Endometrium (tissue), 2 donors: ENCODE data around the gene PCDH19.
A peak's percentile ranks its signal among the peaks of the same experiment; 100 is the strongest.

Experiments
- FAIRE-seq: peaks from 2 replicates; lab custom pipeline; 2012; peaks lifted over from hg19 to GRCh38; lab: Jason Lieb, UNC
- donor health status: control.
- donor health status: control.

Gene PCDH19

DNA sequence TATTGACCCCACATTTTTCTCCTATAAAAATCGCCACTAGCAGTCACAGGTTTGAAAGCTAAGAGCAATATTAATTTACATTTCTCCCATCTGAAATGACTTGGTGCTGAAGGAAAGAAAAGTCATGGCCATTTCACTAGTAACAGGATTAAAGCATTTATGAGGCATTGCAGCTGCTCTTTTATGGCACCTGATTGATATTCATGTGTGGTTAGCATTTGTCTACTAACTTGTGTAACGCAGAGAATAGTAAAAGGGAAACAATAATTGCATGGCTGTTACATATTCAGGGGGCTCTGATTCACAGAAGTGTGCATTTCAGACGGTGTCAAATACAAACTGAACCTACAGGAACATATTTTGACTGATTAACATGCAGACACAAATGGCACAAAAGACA is 5.2 kb downstream of the PCDH19 start:
- no peak for FAIRE-seq

DNA sequence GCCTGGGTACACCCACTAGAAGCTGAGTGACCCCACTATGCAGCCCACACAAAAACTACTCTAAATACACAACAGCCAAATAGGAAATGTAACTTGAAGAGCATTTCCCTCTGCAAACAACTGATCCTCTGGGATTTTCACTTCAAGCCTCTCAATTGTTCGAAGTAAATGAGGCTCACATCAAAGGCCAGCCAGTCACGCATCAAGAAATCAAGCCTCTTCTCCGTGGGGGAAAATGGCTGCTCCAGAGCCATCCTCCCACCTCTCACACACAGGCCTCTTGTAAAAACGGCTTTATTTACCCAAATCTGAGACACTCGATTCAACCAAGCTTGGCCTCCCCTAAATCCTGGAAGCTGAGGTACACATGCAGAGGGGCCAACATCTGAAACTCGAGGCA is 14.3 kb downstream of the PCDH19 start:
- FAIRE-seq = no peak

- FAIRE-seq = no peak
Observed at GRCh38 chrX:100381619-100382018, 28.5 kb downstream of the PCDH19 start.

GRCh38 chrX:100379388-100379986 is 30.6 kb downstream of the PCDH19 start:
- no peak for FAIRE-seq

- no peak for FAIRE-seq
Observed at GRCh38 chrX:100377826-100378225, 32.2 kb downstream of the PCDH19 start.

- no peak for FAIRE-seq
Observed at GRCh38 chrX:100376576-100376975, 33.5 kb downstream of the PCDH19 start.

DNA sequence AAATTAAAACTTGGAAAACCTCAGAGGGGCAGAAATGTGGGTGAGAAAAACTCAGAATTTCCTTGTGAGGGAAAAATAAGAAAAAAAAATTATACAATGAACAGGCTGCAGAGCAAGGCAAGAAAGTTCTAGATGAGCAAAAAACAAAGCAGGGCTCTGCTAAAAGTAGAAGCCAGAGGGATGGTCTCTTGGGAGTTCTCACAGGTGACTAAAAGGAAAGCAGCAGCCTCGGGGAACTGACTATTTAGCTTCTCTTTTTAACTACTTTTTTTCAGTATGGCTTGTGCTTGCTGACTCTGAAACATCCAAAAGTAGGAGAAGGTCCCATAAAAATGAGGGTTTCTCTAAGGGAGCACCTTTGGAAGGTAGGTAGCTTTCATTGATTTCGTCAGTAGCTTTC is 36.4 kb downstream of the PCDH19 start:
- no peak for FAIRE-seq

- FAIRE-seq = no peak
Observed at GRCh38 chrX:100368167-100368566, 41.9 kb downstream of the PCDH19 start.

DNA sequence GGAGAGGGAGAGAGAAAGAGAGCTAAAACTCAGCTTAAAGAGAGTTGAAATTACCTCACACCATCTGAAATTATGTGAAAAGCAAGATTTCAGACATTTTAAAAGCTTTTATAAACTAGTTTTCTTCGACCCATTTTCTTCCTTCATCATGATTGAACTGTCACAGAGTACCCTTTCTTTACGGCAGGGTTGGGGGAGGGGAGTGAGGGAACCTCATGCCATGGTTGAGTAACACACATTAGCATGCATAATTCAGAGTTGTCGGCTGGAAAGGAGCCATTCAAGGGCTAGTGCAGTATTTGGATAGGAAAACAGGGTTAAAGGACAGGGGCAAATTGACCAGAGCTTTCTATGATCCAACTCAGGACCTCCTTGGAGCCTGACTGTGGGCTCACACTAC is 46.2 kb downstream of the PCDH19 start:
- no peak for FAIRE-seq

- FAIRE-seq = no peak
Observed at GRCh38 chrX:100358766-100359165, 51.3 kb downstream of the PCDH19 start.

DNA sequence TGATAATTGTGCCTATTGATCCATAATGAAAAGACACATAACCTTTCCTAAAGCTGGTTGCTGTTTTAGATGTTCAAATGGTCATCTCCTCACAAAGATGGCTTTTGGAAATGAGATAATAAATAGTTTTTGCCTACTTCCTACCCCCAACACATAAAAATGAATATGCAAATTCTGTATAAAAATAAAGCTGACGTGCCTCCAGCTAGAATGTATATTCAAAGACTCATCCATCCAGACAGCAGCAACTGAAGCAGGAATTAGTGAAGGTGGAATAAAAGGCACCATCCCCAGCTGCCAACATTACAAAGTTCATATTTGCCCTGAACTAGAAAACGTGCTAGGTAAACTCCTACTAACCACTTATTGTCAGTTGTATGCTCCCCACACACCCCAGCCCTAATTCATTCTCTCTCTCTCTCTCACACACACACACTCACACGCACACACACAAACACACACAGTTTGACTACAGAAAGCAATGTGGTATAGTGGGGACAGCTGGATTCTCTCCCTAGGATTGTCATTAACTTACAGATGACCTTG is 53.6 kb downstream of the PCDH19 start:
- no peak for FAIRE-seq

GRCh38 chrX:100355680-100356079 is 54.4 kb downstream of the PCDH19 start:
- no peak for FAIRE-seq

DNA sequence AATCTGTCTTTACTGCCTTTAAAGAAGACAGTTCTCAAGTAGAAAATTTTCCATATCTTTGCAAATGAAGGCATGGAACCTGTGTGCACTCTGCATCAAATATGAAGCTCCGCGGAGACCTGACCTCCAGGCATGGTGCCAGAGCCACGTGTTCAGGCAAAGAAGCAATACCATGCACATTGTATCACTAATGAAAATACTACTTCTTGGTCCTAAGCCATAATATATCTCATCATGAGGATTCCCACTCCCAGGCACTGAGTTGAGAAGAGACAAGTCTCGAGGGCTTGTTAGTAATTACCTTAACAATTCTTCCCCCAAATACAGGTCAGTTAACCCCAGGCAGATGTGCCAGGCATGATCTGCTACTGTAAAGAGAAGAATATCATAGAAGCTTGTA is 56.7 kb downstream of the PCDH19 start:
- no peak for FAIRE-seq

- no peak for FAIRE-seq
Observed at GRCh38 chrX:100350704-100351489, 59.2 kb downstream of the PCDH19 start.

DNA sequence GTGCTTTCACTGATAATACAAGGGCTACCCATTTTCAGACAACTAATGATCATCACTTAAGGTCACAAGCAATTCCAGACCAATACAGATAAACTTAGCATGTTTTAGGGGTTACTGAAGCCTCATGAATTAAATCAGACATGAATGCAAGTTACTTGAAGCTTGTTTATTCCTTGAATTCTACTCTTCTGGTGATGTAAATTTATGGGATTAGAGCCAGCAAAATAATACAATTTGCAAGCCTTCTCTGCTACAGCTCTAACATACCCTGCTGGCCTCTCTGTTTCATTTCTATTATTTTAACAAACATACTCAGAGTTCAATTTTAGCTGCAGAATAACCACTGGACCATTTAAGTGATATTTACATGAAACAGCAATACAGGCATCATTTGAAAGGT is 60.7 kb downstream of the PCDH19 start:
- no peak for FAIRE-seq

- no peak for FAIRE-seq
Observed at GRCh38 chrX:100341142-100341510, 68.9 kb downstream of the PCDH19 start.

DNA sequence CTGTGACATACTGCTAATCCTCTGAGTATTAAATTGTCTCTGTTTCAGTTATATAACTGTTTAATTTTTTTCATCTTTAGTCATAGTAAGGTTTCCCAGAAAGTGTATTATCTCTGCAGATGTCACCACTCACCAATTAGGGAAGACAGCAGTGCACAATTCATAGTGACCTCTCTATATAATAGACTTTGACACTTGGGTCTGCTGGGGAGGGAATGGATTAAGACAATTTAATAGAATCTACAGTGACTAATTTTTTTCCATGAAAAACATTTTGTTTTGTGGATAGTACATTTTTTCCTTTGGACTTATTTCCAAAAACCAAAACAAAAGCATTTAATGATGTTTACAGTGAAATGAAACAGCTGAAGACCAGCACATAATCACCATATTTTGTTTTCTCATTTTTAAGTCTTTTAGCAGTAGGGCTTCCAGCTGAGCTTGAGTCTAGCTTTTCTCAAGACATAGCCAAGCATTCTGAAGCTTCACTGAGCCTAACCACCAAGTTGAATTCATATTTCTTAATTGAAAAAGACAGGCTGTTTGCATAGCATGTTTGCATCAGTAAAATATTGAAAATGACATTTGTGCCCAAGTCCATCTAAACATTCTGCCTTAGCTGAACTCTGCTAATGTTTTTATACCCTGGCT is 69.5 kb downstream of the PCDH19 start:
- peak; percentile 61 for FAIRE-seq

GRCh38 chrX:100328351-100328750 is 81.7 kb downstream of the PCDH19 start:
- no peak for FAIRE-seq

GRCh38 chrX:100319716-100320115 is 90.4 kb downstream of the PCDH19 start:
- FAIRE-seq = no peak

- FAIRE-seq = no peak
Observed at GRCh38 chrX:100316987-100317386, 93.1 kb downstream of the PCDH19 start.

- no peak for FAIRE-seq
Observed at GRCh38 chrX:100315566-100315965, 94.5 kb downstream of the PCDH19 start.

GRCh38 chrX:100299559-100299958 is 110.5 kb downstream of the PCDH19 start:
- no peak for FAIRE-seq

- FAIRE-seq = no peak
Observed at GRCh38 chrX:100297728-100298127, 112.3 kb downstream of the PCDH19 start.
